A673 (cell line): ENCODE data around the gene MAPRE3. TPM values are rescaled to one million over a fixed set of nuclear protein-coding genes. Genes with fewer than 3 reads are reported as not detected.

Experiments used
- BruUV-seq: library from RNA; stranded (reverse); fragments of 400-500 nt; replicated peaks from 2 replicates; lab custom pipeline; 2021; lab: Mats Ljungman, UMichigan
- CTCF ChIA-PET: fragments of 300-600 bp; sonication (Branson Sonifier 250); formaldehyde crosslinking; loops from one replicate; lab custom pipeline; 2022; ENCODE audit warnings: antibody characterized with exemption; lab: Charles Lee
- POLR2A ChIA-PET: fragments of 300-600 bp; sonication (Branson Sonifier 250); formaldehyde crosslinking; loops from one replicate; lab custom pipeline; 2022; ENCODE audit warnings: antibody characterized with exemption; ENCODE audit not compliant: low non-redundant PET; lab: Charles Lee
- DNase-seq: peaks from one replicate; pipeline ENCODE4 v3.0.0-alpha.2; 2015; ENCODE audit warnings: low spot score
- H3K27ac ChIP-seq: fragments of 200-600 bp; sonication (generic); 2 replicates; pipeline ENCODE4 v1.5.1; 2016; ENCODE audit warnings: mixed run types, low read depth, mild to moderate bottlenecking, mixed read lengths, antibody characterized with exemption, low read length; ENCODE audit not compliant: poor library complexity, severe bottlenecking
- H3K27me3 ChIP-seq: fragments of 200-600 bp; sonication (generic); replicated peaks from 2 replicates; pipeline ENCODE4 v1.6.1; 2017; ENCODE audit warnings: mixed run types, low read depth, mild to moderate bottlenecking, mixed read lengths, antibody characterized with exemption, low read length; ENCODE audit not compliant: insufficient read depth, poor library complexity
- H3K36me3 ChIP-seq: fragments of 200-600 bp; sonication (generic); 2 replicates; pipeline ENCODE4 v1.6.1; 2016; ENCODE audit warnings: mixed run types, mild to moderate bottlenecking, mixed read lengths, antibody characterized with exemption, low read length; ENCODE audit not compliant: insufficient read depth, poor library complexity, severe bottlenecking
- H3K4me1 ChIP-seq: fragments of 200-600 bp; sonication (generic); 2 replicates; pipeline ENCODE4 v1.6.1; 2017; ENCODE audit warnings: mixed run types, mild to moderate bottlenecking, mixed read lengths, antibody characterized with exemption, low read length; ENCODE audit not compliant: insufficient read depth, poor library complexity, severe bottlenecking
- H3K4me3 ChIP-seq: fragments of 200-600 bp; sonication (generic); 2 replicates; pipeline ENCODE4 v1.5.1; 2016; ENCODE audit warnings: low read depth, mixed run types, mild to moderate bottlenecking, mixed read lengths, low read length; ENCODE audit not compliant: poor library complexity, severe bottlenecking
- H3K9me3 ChIP-seq: fragments of 200-600 bp; sonication (generic); 2 replicates; pipeline ENCODE4 v1.6.1; 2016; ENCODE audit warnings: mixed run types, low read depth, mild to moderate bottlenecking, mixed read lengths, antibody characterized with exemption, low read length; ENCODE audit not compliant: poor library complexity, severe bottlenecking
- EZH2 ChIP-seq: fragments of 200-600 bp; sonication (generic); IDR thresholded peaks from 2 replicates; pipeline ENCODE4 v1.6.1; 2017; ENCODE audit warnings: borderline replicate concordance, low read depth, mild to moderate bottlenecking, mixed read lengths, antibody characterized with exemption, low read length; ENCODE audit not compliant: poor library complexity, severe bottlenecking
- intact Hi-C: fragments of 100-400 bp; cut with micrococcal nuclease; formaldehyde crosslinking; loops from one replicate; pipeline ENCODE4 v1.10.0; 2022; ENCODE audit not compliant: unreplicated experiment
- total RNA-seq: library from RNA; stranded (reverse); gene quantifications from 2 replicates; pipeline ENCODE4 v1.2.3, GENCODE V29; 2021
- TF ChIP-seq, protein P1 (sequence below): fragments of 300-800, 200-600 bp; sonication (generic); conservative IDR thresholded peaks from 2 replicates; pipeline ENCODE4 v1.5.1; 2017; ENCODE audit warnings: low read depth, mild to moderate bottlenecking, antibody characterized with exemption, low read length, moderate library complexity, mixed read lengths

MAPRE3 gene
- total RNA-seq, 1 experiment from 2014 or later = 8.4 TPM

DNA sequence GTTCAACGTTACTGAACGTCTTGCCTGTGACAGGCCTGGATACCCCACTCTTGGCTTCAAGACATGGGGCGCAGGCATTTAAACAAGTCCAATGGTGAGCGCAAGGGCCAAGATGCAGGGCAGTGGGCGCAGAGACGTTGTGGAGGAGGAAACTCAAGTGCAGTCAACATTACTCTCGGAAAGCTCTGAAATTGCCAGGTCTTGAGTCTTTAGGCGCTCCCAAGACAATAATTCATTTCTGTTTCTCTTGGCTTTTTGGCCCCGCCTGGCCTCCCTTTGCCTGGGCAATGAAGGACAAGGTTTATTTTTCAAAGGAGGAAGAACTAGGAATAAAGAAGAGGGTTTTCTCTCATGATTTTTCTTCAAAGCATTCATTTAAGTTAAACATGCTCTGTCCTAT lies 49.0 kb downstream of the MAPRE3 start:
- DNase-seq = no peak
- H3K36me3 ChIP-seq = no peaks in the 10 kb centered on the region
- CTCF ChIA-PET = no interaction called here
- H3K9me3 ChIP-seq = no peaks in the 10 kb centered on the region
- POLR2A ChIA-PET = no interaction called here
- no peak for TF ChIP-seq EZH2
- TF ChIP-seq, protein P1, sequence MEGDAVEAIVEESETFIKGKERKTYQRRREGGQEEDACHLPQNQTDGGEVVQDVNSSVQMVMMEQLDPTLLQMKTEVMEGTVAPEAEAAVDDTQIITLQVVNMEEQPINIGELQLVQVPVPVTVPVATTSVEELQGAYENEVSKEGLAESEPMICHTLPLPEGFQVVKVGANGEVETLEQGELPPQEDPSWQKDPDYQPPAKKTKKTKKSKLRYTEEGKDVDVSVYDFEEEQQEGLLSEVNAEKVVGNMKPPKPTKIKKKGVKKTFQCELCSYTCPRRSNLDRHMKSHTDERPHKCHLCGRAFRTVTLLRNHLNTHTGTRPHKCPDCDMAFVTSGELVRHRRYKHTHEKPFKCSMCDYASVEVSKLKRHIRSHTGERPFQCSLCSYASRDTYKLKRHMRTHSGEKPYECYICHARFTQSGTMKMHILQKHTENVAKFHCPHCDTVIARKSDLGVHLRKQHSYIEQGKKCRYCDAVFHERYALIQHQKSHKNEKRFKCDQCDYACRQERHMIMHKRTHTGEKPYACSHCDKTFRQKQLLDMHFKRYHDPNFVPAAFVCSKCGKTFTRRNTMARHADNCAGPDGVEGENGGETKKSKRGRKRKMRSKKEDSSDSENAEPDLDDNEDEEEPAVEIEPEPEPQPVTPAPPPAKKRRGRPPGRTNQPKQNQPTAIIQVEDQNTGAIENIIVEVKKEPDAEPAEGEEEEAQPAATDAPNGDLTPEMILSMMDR = no peak
- H3K4me3 ChIP-seq = no peak overlapping the region
- H3K4me1 ChIP-seq = peaks cover 21% of the 10 kb centered on the region
- intact Hi-C loops = loop anchor here (5.0 kb wide), 1 partner anchor 412 kb away; no protein-coding TSS in a partner anchor
- BruUV-seq = no TSS peak
- H3K27ac ChIP-seq = no peak overlapping the region
- no peaks in the 10 kb centered on the region for H3K27me3 ChIP-seq

DNA sequence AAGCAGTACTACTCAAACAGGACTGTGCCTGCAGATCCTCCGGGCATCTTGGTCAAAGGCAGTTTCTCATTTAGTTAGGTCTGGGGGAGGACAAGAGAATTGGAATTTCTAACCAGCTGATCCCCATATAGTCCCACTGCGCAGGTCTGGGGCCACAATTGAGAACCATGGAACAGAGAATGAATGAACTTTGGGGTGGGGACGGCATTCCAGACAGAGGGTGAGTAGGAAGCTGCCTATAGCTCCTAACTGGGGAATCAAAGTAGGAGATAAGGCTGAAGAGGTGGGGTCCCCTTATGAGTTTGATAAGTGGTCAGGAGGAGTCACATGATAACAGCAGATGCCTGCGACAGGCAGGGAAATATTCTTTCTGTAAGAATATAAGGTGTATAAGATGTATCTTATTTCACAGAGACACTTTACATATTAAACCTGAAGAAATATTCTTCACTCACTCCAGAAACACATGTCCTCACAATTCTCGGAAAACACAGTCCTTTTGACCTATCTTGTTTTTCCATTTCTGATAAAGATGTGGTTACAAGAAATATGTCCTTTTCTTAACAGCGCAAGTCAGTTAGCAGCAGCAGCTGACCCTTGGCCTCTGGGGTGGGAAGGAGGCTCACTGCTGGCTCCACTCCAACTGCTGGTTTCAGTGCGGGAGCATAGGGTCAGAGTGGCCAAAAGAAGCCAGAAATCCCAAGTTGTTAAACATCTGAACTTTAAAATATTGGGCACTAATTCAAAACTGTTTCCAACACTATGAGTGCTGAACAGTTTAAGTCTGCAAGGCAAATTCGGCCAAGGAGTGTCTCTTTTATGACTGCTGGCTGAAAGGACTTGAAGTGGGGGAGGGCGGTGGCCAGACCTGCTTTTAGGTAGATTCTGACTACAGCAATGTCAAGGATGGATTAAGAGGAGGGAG lies 49.8 kb downstream of the MAPRE3 start:
- intact Hi-C loops = loop anchor here (5.0 kb wide), 1 partner anchor 413 kb away; no protein-coding TSS in a partner anchor
- H3K4me3 ChIP-seq = no peak overlapping the region
- no TSS peak for BruUV-seq
- no peak overlapping the region for H3K27ac ChIP-seq
- TF ChIP-seq EZH2 = no peak
- TF ChIP-seq, protein P1 = no peak
- H3K36me3 ChIP-seq = no peaks in the 10 kb centered on the region
- POLR2A ChIA-PET = no interaction called here
- H3K27me3 ChIP-seq = no peaks in the 10 kb centered on the region
- H3K9me3 ChIP-seq = no peaks in the 10 kb centered on the region
- CTCF ChIA-PET = no interaction called here
- peaks cover 19% of the 10 kb centered on the region for H3K4me1 ChIP-seq
- no peak for DNase-seq

DNA sequence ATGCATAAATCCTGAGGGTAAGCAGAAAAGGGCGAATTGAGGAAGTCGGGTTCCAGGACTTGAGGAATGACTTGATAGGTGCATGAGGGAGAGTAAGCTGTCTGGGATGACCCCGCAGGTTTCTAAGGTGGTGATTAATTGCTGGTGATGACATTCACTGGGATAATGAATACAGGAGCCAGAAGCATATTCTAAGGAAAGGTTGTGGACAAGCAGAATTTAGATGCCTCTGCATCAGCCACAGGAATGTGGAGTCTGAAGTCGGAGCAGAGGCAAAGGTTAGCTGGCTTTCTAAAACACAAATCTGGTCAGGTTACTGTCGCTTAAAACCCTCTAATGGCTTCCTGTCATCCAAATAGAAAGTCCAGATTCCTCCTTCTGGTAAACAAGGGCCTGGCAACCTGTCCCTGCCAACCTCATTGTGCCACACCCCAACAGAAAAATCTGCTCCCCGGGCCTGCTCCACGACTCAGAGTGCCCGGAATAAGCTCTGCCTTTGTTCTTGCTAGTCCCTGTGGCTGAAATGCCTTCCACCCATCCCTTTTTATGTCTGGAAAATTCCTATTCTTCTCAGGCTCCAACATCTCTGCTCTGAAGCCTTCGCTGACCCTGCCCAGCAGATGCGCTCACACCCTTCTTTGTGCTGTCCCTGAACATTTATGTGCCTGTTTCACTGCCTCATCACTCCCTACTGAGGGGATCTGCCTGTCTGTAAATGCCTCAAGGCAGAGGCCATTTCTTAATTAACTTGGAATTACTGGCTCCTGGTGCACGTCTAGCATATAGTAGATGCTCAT lies 51.0 kb downstream of the MAPRE3 start:
- BruUV-seq = no TSS peak
- POLR2A ChIA-PET = no interaction called here
- Histone ChIP-seq H3K36me3 (no peaks in the 10 kb centered on the region), H3K9me3 (no peaks in the 10 kb centered on the region), H3K27me3 (no peaks in the 10 kb centered on the region), H3K27ac (no peak overlapping the region), H3K4me1 (peaks cover 7% of the 10 kb centered on the region), H3K4me3 (no peak overlapping the region)
- intact Hi-C loops = no loop called here
- CTCF ChIA-PET = no interaction called here
- no peak for TF ChIP-seq EZH2
- TF ChIP-seq, protein P1 = no peak
- DNase-seq = no peak
